Transverse colon (tissue), 4 donors: Measurements from ENCODE around the gene EEPD1.

ENCODE experiments used
- EP300 ChIP-seq: sonication (generic); formaldehyde crosslinking; IDR thresholded peaks from one replicate; pipeline ENCODE4 v1.6.1; 2017; ENCODE audit warnings: antibody characterized with exemption, low read depth
- POLR2A ChIP-seq: fragments of 450-650 bp; IDR thresholded peaks from one replicate; pipeline ENCODE4 v1.6.1; 2016; ENCODE audit warnings: antibody characterized with exemption, mild to moderate bottlenecking, moderate library complexity
- POLR2AphosphoS5 ChIP-seq, 3 donors: sonication (generic); formaldehyde crosslinking; IDR thresholded peaks; one replicate each; pipeline ENCODE4 v1.6.1; 2016; ENCODE audit warnings: antibody characterized with exemption in 3 of 3
- TF ChIP-seq, protein P1 (sequence below), 5 experiments: fragments of 200-600 bp in 3 of 5; fragments of 450-650 bp in 2 of 5; sonication (generic) in 3 of 5; IDR thresholded peaks; 1 replicate in 2 of 5; 2 replicates in 3 of 5; pipeline ENCODE4 v1.5.1; 2016 to 2017; ENCODE audit warnings: antibody characterized with exemption in 5 of 5, inconsistent platforms in 3 of 5, mild to moderate bottlenecking in 2 of 5, moderate library complexity in 1 of 5

DNA sequence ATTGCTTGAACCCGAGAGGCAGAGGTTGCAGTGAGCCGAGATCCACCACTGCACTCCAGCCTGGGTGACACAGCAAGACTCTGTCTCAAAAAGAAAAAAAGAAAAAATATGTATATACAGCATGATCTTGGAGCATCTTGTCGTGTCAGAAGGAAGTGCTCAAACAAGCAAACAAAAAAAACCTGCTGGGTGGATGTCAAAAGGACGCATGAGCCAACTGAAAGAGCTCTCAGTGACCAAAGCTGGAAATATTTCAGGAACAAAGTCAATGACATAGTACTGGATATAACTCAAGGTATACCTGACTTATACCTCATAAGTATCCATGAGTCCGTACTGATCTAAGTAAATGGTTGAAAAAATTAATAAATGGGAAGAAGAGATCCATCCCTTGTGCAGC lies 142.0 kb downstream of the EEPD1 start:
- no peak for TF ChIP-seq POLR2AphosphoS5 (IDR thresholded peaks at IDR 0.05)
- TF ChIP-seq, protein P1, sequence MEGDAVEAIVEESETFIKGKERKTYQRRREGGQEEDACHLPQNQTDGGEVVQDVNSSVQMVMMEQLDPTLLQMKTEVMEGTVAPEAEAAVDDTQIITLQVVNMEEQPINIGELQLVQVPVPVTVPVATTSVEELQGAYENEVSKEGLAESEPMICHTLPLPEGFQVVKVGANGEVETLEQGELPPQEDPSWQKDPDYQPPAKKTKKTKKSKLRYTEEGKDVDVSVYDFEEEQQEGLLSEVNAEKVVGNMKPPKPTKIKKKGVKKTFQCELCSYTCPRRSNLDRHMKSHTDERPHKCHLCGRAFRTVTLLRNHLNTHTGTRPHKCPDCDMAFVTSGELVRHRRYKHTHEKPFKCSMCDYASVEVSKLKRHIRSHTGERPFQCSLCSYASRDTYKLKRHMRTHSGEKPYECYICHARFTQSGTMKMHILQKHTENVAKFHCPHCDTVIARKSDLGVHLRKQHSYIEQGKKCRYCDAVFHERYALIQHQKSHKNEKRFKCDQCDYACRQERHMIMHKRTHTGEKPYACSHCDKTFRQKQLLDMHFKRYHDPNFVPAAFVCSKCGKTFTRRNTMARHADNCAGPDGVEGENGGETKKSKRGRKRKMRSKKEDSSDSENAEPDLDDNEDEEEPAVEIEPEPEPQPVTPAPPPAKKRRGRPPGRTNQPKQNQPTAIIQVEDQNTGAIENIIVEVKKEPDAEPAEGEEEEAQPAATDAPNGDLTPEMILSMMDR (IDR thresholded peaks at IDR 0.05) = no peak
- no peak for TF ChIP-seq EP300
- no peak for TF ChIP-seq POLR2A
